ENCODE data around the gene F2RL3.

DNA sequence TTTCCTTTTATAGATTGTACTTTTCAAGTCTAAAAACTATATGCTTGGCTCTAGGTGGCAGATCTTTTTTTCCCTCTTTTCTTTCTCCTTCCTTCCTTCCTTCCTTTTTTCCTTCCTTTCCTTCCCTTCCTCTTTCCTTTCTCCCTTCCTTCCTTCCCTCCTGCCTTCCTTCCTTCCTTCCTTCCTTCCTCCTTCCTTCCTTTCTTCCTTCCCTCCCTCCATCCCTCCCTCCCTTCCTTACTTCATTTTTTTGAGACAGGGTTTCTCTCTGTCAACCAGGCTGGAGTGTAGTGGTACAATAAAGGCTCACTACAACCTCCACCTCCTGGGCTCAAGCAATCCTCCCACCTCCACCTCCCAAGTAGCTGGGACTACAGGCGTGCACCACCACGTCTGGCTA, 48.1 kb downstream of the F2RL3 start:
- TF ChIP-seq, protein P1, sequence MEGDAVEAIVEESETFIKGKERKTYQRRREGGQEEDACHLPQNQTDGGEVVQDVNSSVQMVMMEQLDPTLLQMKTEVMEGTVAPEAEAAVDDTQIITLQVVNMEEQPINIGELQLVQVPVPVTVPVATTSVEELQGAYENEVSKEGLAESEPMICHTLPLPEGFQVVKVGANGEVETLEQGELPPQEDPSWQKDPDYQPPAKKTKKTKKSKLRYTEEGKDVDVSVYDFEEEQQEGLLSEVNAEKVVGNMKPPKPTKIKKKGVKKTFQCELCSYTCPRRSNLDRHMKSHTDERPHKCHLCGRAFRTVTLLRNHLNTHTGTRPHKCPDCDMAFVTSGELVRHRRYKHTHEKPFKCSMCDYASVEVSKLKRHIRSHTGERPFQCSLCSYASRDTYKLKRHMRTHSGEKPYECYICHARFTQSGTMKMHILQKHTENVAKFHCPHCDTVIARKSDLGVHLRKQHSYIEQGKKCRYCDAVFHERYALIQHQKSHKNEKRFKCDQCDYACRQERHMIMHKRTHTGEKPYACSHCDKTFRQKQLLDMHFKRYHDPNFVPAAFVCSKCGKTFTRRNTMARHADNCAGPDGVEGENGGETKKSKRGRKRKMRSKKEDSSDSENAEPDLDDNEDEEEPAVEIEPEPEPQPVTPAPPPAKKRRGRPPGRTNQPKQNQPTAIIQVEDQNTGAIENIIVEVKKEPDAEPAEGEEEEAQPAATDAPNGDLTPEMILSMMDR (conservative IDR thresholded peaks at IDR 0.05) = no peak
- TF ChIP-seq ZFX (IDR thresholded peaks at IDR 0.05) = no peak

Measured in C4-2B (cell line).